ENCODE data around the gene MARK2. TPM values are rescaled to one million over a fixed set of nuclear protein-coding genes. Genes with fewer than 3 reads are reported as not detected.

MARK2 gene
- total RNA-seq, 1 donor from 2014 or later: 25.4 TPM

DNA sequence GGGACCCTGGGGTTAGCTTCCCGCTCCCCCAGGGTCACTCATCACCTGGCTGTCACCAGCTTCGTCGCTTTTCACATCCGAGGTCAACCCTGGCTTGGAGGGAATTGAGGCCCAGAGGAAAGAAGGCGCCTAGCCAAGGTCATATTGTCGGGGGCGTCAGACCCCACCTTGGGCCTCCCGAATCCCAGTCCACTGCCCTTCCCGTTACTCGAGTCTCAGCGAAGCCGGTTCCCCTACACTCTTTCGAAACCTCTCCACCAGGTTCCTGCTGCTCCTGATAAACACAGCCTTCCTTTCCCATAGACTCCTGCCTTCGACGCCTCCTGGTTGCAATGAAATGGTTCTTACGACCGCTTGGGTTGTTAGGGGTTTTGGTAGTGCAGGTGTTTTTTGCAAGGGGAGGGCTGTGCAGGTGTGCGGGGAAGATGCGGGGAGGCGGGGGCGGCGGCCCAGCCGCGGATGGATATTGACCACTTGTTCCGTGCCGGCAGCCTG lies 100.5 kb downstream of the MARK2 start:
- peak overlapping the region; percentile 92 for H3K4me3 Mint-ChIP-seq
- no peak for DNase-seq (ENCODE audit: low spot score)
- no peaks in the 10 kb centered on the region for H3K27me3 ChIP-seq
- no peak for TF ChIP-seq EZH2 (IDR thresholded peaks at IDR 0.05)
- TF ChIP-seq, protein P1, sequence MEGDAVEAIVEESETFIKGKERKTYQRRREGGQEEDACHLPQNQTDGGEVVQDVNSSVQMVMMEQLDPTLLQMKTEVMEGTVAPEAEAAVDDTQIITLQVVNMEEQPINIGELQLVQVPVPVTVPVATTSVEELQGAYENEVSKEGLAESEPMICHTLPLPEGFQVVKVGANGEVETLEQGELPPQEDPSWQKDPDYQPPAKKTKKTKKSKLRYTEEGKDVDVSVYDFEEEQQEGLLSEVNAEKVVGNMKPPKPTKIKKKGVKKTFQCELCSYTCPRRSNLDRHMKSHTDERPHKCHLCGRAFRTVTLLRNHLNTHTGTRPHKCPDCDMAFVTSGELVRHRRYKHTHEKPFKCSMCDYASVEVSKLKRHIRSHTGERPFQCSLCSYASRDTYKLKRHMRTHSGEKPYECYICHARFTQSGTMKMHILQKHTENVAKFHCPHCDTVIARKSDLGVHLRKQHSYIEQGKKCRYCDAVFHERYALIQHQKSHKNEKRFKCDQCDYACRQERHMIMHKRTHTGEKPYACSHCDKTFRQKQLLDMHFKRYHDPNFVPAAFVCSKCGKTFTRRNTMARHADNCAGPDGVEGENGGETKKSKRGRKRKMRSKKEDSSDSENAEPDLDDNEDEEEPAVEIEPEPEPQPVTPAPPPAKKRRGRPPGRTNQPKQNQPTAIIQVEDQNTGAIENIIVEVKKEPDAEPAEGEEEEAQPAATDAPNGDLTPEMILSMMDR (IDR thresholded peaks at IDR 0.05): no peak
- no peak for TF ChIP-seq EZH2phosphoT487 (IDR thresholded peaks at IDR 0.05)
- peaks cover 45% of the 10 kb centered on the region for H3K4me1 Mint-ChIP-seq
- H3K9me3 ChIP-seq (ENCODE audit: low read depth): no peaks in the 10 kb centered on the region
- peak overlapping the region; percentile 77 for H3K9ac ChIP-seq
- H3K27ac ChIP-seq: peak overlapping the region; percentile 59
- peak overlapping the region; percentile 83 for H2AFZ ChIP-seq (replicated peaks)
- H3K36me3 ChIP-seq: no peaks in the 10 kb centered on the region
- H3K27me3 Mint-ChIP-seq (ENCODE audit: insufficient read depth, low read depth): peaks cover 11% of the 10 kb centered on the region
- H3K9me3 Mint-ChIP-seq: peaks cover 2% of the 10 kb centered on the region
- no peaks in the 10 kb centered on the region for H3K36me3 Mint-ChIP-seq
- H3K4me1 ChIP-seq: no peaks in the 10 kb centered on the region
- H4K20me1 ChIP-seq (ENCODE audit: low read depth): peaks cover 40% of the 10 kb centered on the region
- H3K4me3 ChIP-seq: peak overlapping the region; percentile 96
- H3K4me2 ChIP-seq: peak overlapping the region; percentile 99
- H3K27ac Mint-ChIP-seq: peak overlapping the region; percentile 38
- peaks cover 33% of the 10 kb centered on the region for H3F3A ChIP-seq (ENCODE audit: low read depth)
- H3K79me2 ChIP-seq (ENCODE audit: low read depth): peaks cover 55% of the 10 kb centered on the region

DNA sequence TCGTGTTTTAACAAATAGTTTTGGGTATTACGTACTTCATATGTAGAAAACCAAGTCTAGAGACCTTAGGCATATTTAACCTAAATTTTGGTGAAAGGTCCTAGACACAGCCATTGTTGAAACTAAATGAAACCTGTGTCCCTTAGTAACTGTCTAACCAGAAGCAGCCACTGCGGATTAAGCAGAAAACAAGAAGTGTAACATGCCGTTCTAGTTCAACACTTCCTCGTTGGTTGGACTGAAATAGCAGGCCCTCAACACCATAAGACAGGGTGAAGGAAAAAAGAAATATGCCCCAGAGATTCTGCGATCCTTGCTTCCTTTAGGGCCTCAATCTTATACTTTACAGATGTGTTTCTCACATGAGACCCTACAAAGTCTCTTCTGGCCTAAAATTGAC lies 101.9 kb downstream of the MARK2 start:
- peaks cover 66% of the 10 kb centered on the region for H3K79me2 ChIP-seq (ENCODE audit: low read depth)
- H3K9me3 ChIP-seq (ENCODE audit: low read depth): no peaks in the 10 kb centered on the region
- Mint-ChIP-seq H3K4me1 (peaks cover 44% of the 10 kb centered on the region), H3K27ac (no peak overlapping the region), H3K36me3 (peaks cover under 1% of the 10 kb centered on the region), H3K4me3 (peak overlapping the region; percentile 92), H3K9me3 (no peaks in the 10 kb centered on the region), H3K27me3 (ENCODE audit: insufficient read depth, low read depth) (peaks cover 8% of the 10 kb centered on the region)
- no peaks in the 10 kb centered on the region for H3K4me1 ChIP-seq
- no peaks in the 10 kb centered on the region for H3K27me3 ChIP-seq
- TF ChIP-seq, protein P1 (IDR thresholded peaks at IDR 0.05): no peak
- TF ChIP-seq EZH2 (IDR thresholded peaks at IDR 0.05) (no peak), EZH2phosphoT487 (IDR thresholded peaks at IDR 0.05) (no peak)
- no peak overlapping the region for H2AFZ ChIP-seq (replicated peaks)
- H3K4me3 ChIP-seq: no peak overlapping the region
- H3K27ac ChIP-seq: no peak overlapping the region
- peaks cover 35% of the 10 kb centered on the region for H3F3A ChIP-seq (ENCODE audit: low read depth)
- no peak for DNase-seq (ENCODE audit: low spot score)
- no peaks in the 10 kb centered on the region for H3K36me3 ChIP-seq
- no peak overlapping the region for H3K4me2 ChIP-seq
- H4K20me1 ChIP-seq (ENCODE audit: low read depth): peaks cover 50% of the 10 kb centered on the region
- no peak overlapping the region for H3K9ac ChIP-seq

DNA sequence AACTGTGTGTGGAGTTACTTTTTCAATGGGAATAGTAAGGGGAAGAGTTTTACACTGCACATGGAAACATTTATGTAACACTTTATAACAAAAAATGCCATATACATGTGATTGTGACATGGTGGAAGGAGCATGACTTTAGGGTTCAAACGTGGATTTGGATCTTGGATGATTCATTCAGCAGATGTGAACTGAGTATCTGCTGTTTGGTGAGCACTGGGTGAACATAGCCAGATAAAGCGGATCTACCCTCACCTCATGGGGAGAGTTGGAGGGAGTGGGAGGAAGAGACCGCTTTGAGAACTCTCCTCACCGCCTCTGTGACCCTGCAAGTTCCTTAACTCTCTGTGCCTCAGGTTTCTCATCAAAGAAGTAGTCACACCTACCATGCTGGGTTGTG lies 103.0 kb downstream of the MARK2 start:
- peaks cover 56% of the 10 kb centered on the region for H4K20me1 ChIP-seq (ENCODE audit: low read depth)
- TF ChIP-seq EZH2phosphoT487 (IDR thresholded peaks at IDR 0.05): no peak
- TF ChIP-seq, protein P1 (IDR thresholded peaks at IDR 0.05): no peak
- TF ChIP-seq EZH2 (IDR thresholded peaks at IDR 0.05): no peak
- no peak overlapping the region for H3K27ac Mint-ChIP-seq
- H3K27ac ChIP-seq: peak overlapping the region; percentile 46
- no peaks in the 10 kb centered on the region for H3K9me3 Mint-ChIP-seq
- no peaks in the 10 kb centered on the region for H3K27me3 ChIP-seq
- H3K9me3 ChIP-seq (ENCODE audit: low read depth): no peaks in the 10 kb centered on the region
- H3K4me1 ChIP-seq: no peaks in the 10 kb centered on the region
- peaks cover 47% of the 10 kb centered on the region for H3K4me1 Mint-ChIP-seq
- H3K4me2 ChIP-seq: no peak overlapping the region
- peaks cover 2% of the 10 kb centered on the region for H3K36me3 Mint-ChIP-seq
- H3K9ac ChIP-seq: peak overlapping the region; percentile 46
- H3K36me3 ChIP-seq: no peaks in the 10 kb centered on the region
- H3K27me3 Mint-ChIP-seq (ENCODE audit: insufficient read depth, low read depth): peaks cover 8% of the 10 kb centered on the region
- DNase-seq (ENCODE audit: low spot score): no peak
- H3K79me2 ChIP-seq (ENCODE audit: low read depth): peaks cover 66% of the 10 kb centered on the region
- H3K4me3 ChIP-seq: no peak overlapping the region
- no peak overlapping the region for H3K4me3 Mint-ChIP-seq
- H2AFZ ChIP-seq (replicated peaks): no peak overlapping the region
- peaks cover 35% of the 10 kb centered on the region for H3F3A ChIP-seq (ENCODE audit: low read depth)
